GM12878 (cell line): ENCODE measurements around the gene MAPKAPK3. TPM values are rescaled to one million over a fixed set of nuclear protein-coding genes. Genes with fewer than 3 reads are reported as not detected.

Source experiments
- ATAC-seq: fragments of 200-7000 bp; cut with Tn5 transposase; 3 replicates; pipeline ENCODE4 v1.9.1; 2020; ENCODE audit warnings: mild to moderate bottlenecking, moderate library complexity
- BruUV-seq: library from RNA; stranded (reverse); fragments of 400-500 nt; replicated peaks from 2 replicates; lab custom pipeline; 2021; lab: Mats Ljungman, UMichigan
- CTCF ChIA-PET: fragments of 300-600 bp; sonication (Branson Sonifier 250); formaldehyde crosslinking; extraction: SDS; loops from one replicate; lab custom pipeline; 2021; ENCODE audit warnings: inconsistent platforms; lab: Yijun Ruan, JAX
- POLR2A ChIA-PET: fragments of 350-600 bp; formaldehyde crosslinking; extraction: SDS; loops from one replicate; lab custom pipeline; 2021; ENCODE audit warnings: inconsistent platforms; lab: Charles Lee
- RAD21 ChIA-PET: fragments of 300-600 bp; sonication (Branson Sonifier 250); formaldehyde crosslinking; loops from one replicate; lab custom pipeline; 2023; ENCODE audit warnings: antibody characterized with exemption; ENCODE audit not compliant: unreplicated experiment; lab: Charles Lee
- SMC1A ChIA-PET: fragments of 300-600 bp; sonication (Branson Sonifier 250); formaldehyde crosslinking; loops from one replicate; lab custom pipeline; 2023; ENCODE audit not compliant: unreplicated experiment, uncharacterized antibody; lab: Charles Lee
- DNase-seq: peaks from one replicate; pipeline ENCODE4 v3.0.0-alpha.2; 2011; ENCODE audit warnings: low read depth, low spot score
- FAIRE-seq: peaks from 3 replicates; lab custom pipeline; 2011; peaks lifted over from hg19 to GRCh38; lab: Jason Lieb, UNC
- H2AFZ ChIP-seq: 2 replicates; pipeline ENCODE4 v1.6.0; 2011; ENCODE audit warnings: low read depth, low read length, control low read depth; ENCODE audit not compliant: control insufficient read depth
- H3K27ac ChIP-seq: 2 replicates; pipeline ENCODE4 v1.5.1; 2011; ENCODE audit warnings: control low read depth; ENCODE audit not compliant: control insufficient read depth, insufficient read depth
- H3K27me3 ChIP-seq, 2 experiments: replicated peaks in 1 of 2; 2 replicates each; pipeline versions ENCODE4 v1.6.0 to v1.6.1; 2011; ENCODE audit warnings: low read length in 1 of 2; ENCODE audit not compliant: control insufficient read depth in 2 of 2, insufficient read depth in 2 of 2
- H3K36me3 ChIP-seq, 2 experiments: 2 replicates each; pipeline ENCODE4 v1.5.1; 2011; ENCODE audit warnings: low read length in 1 of 2; ENCODE audit not compliant: control insufficient read depth in 2 of 2, insufficient read depth in 2 of 2
- H3K4me1 ChIP-seq: 2 replicates; pipeline ENCODE4 v1.6.1; 2011; ENCODE audit warnings: mild to moderate bottlenecking, low read length, moderate library complexity, mixed read lengths; ENCODE audit not compliant: control insufficient read depth, insufficient read depth
- H3K4me2 ChIP-seq: 2 replicates; pipeline ENCODE4 v1.6.0; 2011; ENCODE audit warnings: control low read depth; ENCODE audit not compliant: control insufficient read depth, insufficient read depth
- H3K4me3 ChIP-seq: fragments of 200-600 bp; sonication (generic); 2 replicates; pipeline ENCODE4 v1.5.1; 2016
- H3K79me2 ChIP-seq: 2 replicates; pipeline ENCODE4 v1.6.0; 2011; ENCODE audit warnings: low read length; ENCODE audit not compliant: control insufficient read depth, insufficient read depth
- H3K9ac ChIP-seq: 2 replicates; pipeline ENCODE4 v1.8.0; 2011; ENCODE audit warnings: low read length, control low read depth, mixed read lengths; ENCODE audit not compliant: control insufficient read depth, insufficient read depth
- H3K9me3 ChIP-seq: replicated peaks from 3 replicates; pipeline ENCODE4 v1.5.1; 2011; ENCODE audit warnings: mild to moderate bottlenecking, low read length; ENCODE audit not compliant: control insufficient read depth, insufficient read depth
- H4K20me1 ChIP-seq: 2 replicates; pipeline ENCODE4 v1.6.0; 2011; ENCODE audit not compliant: control insufficient read depth, insufficient read depth
- ASH2L ChIP-seq: fragments of 300-600, 200-600 bp; sonication (generic); IDR thresholded peaks from 2 replicates; pipeline ENCODE4 v1.6.1; 2017; ENCODE audit warnings: low read depth, mild to moderate bottlenecking, borderline replicate concordance
- ATF3 ChIP-seq: IDR thresholded peaks from 2 replicates; pipeline ENCODE4 v1.6.1; 2011; ENCODE audit warnings: low read depth, mild to moderate bottlenecking, low read length, moderate library complexity, borderline replicate concordance; ENCODE audit errors: extremely low read depth
- BACH1 ChIP-seq: fragments of 450-650 bp; IDR thresholded peaks from 2 replicates; pipeline ENCODE4 v1.6.1; 2017; ENCODE audit warnings: mild to moderate bottlenecking, borderline replicate concordance
- BMI1 ChIP-seq: fragments of 450-650 bp; IDR thresholded peaks from 2 replicates; pipeline ENCODE4 v1.6.1; 2016; ENCODE audit warnings: mild to moderate bottlenecking, moderate library complexity, borderline replicate concordance
- FOXM1 ChIP-seq: IDR thresholded peaks from 2 replicates; pipeline ENCODE4 v1.6.1; 2012; ENCODE audit warnings: low read depth, mild to moderate bottlenecking, inconsistent platforms, low read length, moderate library complexity
- HDGF ChIP-seq: fragments of 450-650 bp; IDR thresholded peaks from 2 replicates; pipeline ENCODE4 v1.6.1; 2016; ENCODE audit warnings: antibody characterized with exemption
- SMC3 ChIP-seq: IDR thresholded peaks from 2 replicates; pipeline ENCODE4 v1.6.1; 2011; ENCODE audit warnings: low read length, improper control_type of control experiment, borderline replicate concordance
- SPI1 ChIP-seq: IDR thresholded peaks from 2 replicates; pipeline ENCODE4 v1.6.1; 2011; ENCODE audit warnings: low read depth, mild to moderate bottlenecking, low read length, moderate library complexity, borderline replicate concordance; ENCODE audit not compliant: insufficient read depth
- SREBF2 ChIP-seq: IDR thresholded peaks from 2 replicates; pipeline ENCODE4 v1.6.1; 2012; ENCODE audit warnings: mild to moderate bottlenecking, low read length
- TCF12 ChIP-seq: IDR thresholded peaks from 2 replicates; pipeline ENCODE4 v1.6.1; 2011; ENCODE audit warnings: low read depth, mild to moderate bottlenecking, low read length
- YY1 ChIP-seq: IDR thresholded peaks from 2 replicates; pipeline ENCODE4 v1.6.1; 2011; ENCODE audit warnings: low read depth, mild to moderate bottlenecking, low read length
- ZNF274 ChIP-seq: IDR thresholded peaks from one replicate; pipeline ENCODE4 v1.8.0; 2011; ENCODE audit not compliant: insufficient read length, insufficient read depth
- ZNF384 ChIP-seq: IDR thresholded peaks from 2 replicates; pipeline ENCODE4 v1.6.1; 2012; ENCODE audit warnings: low read depth, mild to moderate bottlenecking, low read length, improper control_type of control experiment, borderline replicate concordance
- WGBS: methylation state at CpG from one replicate; pipeline ENCODE4 v1.1.6; 2016; ENCODE audit warnings: low lambda C conversion rate; ENCODE audit not compliant: insufficient replicate concordance, insufficient coverage; ENCODE audit errors: missing lambda C conversion rate; 5-methylcytosine and 5-hydroxymethylcytosine counted together
- in situ Hi-C: fragments of 300-500 bp; cut with MboI; formaldehyde crosslinking; loops from 9 replicates; pipeline ENCODE4 v1.14.3; 2018; ENCODE audit warnings: mixed read lengths
- intact Hi-C: fragments of 100-400 bp; cut with micrococcal nuclease; formaldehyde crosslinking; loops from one replicate; pipeline ENCODE4 v1.14.2; 2022; ENCODE audit not compliant: unreplicated experiment
- polyA plus RNA-seq, 11 experiments: library from polyadenylated mRNA; depleted of rRNA in 4 of 11; unstranded in 6 of 11; stranded (reverse) in 5 of 11; fragments of >200 nt; fragmentation: Nextera tagmentation in 4 of 11; fragmentation: Illumina TruSeq in 1 of 11; extraction: Ambion mirVana in 4 of 11; extraction: Trizol in 1 of 11; gene quantifications; 1 replicate in 1 of 11; 2 replicates in 10 of 11; pipeline versions ENCODE4 v1.2.1 to v1.2.3, GENCODE V29; 2011 to 2016; ENCODE audit warnings: inconsistent platforms in 2 of 11, missing spikeins in 2 of 11, low read depth in 1 of 11
- total RNA-seq, 4 experiments: library from RNA; depleted of rRNA in 3 of 4; stranded (reverse); fragments of >200 nt in 3 of 4; fragmentation: Illumina TruSeq in 1 of 4; extraction: Trizol in 1 of 4; gene quantifications; 2 replicates each; pipeline versions ENCODE4 v1.2.1 to v1.2.3, GENCODE V29; 2013 to 2021
- TF ChIP-seq, protein P1 (sequence below): fragments of 150-350 bp; IDR thresholded peaks from 2 replicates; pipeline ENCODE4 v1.6.1; 2016; ENCODE audit warnings: low read depth, low read length
- TF ChIP-seq, protein P2 (sequence below): IDR thresholded peaks from 2 replicates; pipeline ENCODE4 v1.6.1; 2011; ENCODE audit warnings: borderline replicate concordance, low read depth, mild to moderate bottlenecking, moderate library complexity, mixed read lengths, low read length; ENCODE audit not compliant: insufficient read depth; ENCODE audit errors: extremely low read length

Gene MAPKAPK3
- total and polyA plus RNA-seq, 10 of the 15 experiments (the other 5 are each of a cell fraction or from before 2014, with no cell fraction given): 7.9 to 66.0 (median 39.0) TPM

DNA sequence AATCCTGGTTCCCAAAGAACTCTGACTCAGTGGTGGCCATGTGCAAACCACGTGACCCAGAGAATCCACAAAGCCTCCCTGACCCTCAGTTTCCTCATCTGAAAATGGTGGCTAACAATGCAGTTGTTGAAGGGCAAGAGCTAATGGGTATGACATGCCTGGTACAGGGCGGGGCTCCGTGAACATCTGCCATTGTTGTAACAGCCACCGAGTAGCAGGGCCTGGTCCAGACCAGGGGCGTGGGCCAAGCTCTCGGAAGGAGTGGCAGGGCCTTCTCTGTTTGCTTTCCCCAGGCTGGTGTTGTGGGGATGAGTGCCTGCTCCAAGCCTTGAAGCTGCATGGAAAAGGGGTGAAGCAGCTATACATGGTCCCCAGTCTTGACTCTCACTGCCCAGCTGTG is 13.4 kb downstream of the MAPKAPK3 start:
- WGBS: 91% methylated on average over 6 of the region's 6 CpGs
- ChIA-PET SMC1A (interaction anchor here (1.2 to 5.7 kb wide), 3 partner anchors 7 to 15 kb away, joined by 5 to 26 read pairs (median 12); partner anchors contain the start of gene MAPKAPK3), CTCF (interaction anchor here (1.0 to 3.1 kb wide), 4 partner anchors 10 to 162 kb away, joined by 3 to 13 read pairs (median 8); no protein-coding TSS in a partner anchor), RAD21 (interaction anchor here (2.4 kb wide), 1 partner anchor 12 kb away, joined by 7 read pairs; no protein-coding TSS in a partner anchor), POLR2A (no interaction called here)
- no peaks in the 10 kb centered on the region for H3K27me3 ChIP-seq
- H3K4me1 ChIP-seq: peaks cover 10% of the 10 kb centered on the region
- in situ Hi-C loops: no loop called here
- H3K9me3 ChIP-seq: no peaks in the 10 kb centered on the region
- BruUV-seq: no TSS peak
- no peak overlapping the region for H3K4me2 ChIP-seq
- no peaks in the 10 kb centered on the region for H3K79me2 ChIP-seq
- DNase-seq (no peak), FAIRE-seq (no peak)
- no peak overlapping the region for H3K9ac ChIP-seq
- no peaks in the 10 kb centered on the region for H4K20me1 ChIP-seq
- H3K27ac ChIP-seq: no peak overlapping the region
- H3K4me3 ChIP-seq: no peak overlapping the region
- H2AFZ ChIP-seq: no peak overlapping the region
- H3K36me3 ChIP-seq: peaks cover 0 to 6% of the 10 kb centered on the region in 2 experiments; a peak in 2 of 4 replicates
- TF ChIP-seq ATF3: no peak
- no peak for TF ChIP-seq ZNF274
- TF ChIP-seq ASH2L: no peak
- TF ChIP-seq TCF12: no peak
- TF ChIP-seq BMI1: no peak
- TF ChIP-seq, protein P1, sequence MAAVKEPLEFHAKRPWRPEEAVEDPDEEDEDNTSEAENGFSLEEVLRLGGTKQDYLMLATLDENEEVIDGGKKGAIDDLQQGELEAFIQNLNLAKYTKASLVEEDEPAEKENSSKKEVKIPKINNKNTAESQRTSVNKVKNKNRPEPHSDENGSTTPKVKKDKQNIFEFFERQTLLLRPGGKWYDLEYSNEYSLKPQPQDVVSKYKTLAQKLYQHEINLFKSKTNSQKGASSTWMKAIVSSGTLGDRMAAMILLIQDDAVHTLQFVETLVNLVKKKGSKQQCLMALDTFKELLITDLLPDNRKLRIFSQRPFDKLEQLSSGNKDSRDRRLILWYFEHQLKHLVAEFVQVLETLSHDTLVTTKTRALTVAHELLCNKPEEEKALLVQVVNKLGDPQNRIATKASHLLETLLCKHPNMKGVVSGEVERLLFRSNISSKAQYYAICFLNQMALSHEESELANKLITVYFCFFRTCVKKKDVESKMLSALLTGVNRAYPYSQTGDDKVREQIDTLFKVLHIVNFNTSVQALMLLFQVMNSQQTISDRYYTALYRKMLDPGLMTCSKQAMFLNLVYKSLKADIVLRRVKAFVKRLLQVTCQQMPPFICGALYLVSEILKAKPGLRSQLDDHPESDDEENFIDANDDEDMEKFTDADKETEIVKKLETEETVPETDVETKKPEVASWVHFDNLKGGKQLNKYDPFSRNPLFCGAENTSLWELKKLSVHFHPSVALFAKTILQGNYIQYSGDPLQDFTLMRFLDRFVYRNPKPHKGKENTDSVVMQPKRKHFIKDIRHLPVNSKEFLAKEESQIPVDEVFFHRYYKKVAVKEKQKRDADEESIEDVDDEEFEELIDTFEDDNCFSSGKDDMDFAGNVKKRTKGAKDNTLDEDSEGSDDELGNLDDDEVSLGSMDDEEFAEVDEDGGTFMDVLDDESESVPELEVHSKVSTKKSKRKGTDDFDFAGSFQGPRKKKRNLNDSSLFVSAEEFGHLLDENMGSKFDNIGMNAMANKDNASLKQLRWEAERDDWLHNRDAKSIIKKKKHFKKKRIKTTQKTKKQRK: no peak
- no peak for TF ChIP-seq FOXM1
- TF ChIP-seq YY1: no peak
- TF ChIP-seq, protein P2, sequence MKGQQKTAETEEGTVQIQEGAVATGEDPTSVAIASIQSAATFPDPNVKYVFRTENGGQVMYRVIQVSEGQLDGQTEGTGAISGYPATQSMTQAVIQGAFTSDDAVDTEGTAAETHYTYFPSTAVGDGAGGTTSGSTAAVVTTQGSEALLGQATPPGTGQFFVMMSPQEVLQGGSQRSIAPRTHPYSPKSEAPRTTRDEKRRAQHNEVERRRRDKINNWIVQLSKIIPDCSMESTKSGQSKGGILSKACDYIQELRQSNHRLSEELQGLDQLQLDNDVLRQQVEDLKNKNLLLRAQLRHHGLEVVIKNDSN: no peak
- TF ChIP-seq ZNF384: no peak
- TF ChIP-seq HDGF: no peak
- TF ChIP-seq BACH1: no peak
- TF ChIP-seq SREBF2: no peak
- TF ChIP-seq SMC3: no peak
- TF ChIP-seq SPI1: no peak
- TF ChIP-seq, all 136 proteins: peak for 0
- intact Hi-C loops: no loop called here
- no peak for ATAC-seq
